HG03135 (cell line): ENCODE results near the gene TUBAL3.

Experiments used
- ATAC-seq: cut with Tn5 transposase; IDR thresholded peaks from one replicate; pipeline ENCODE4 v1.9.1; 2021; ENCODE audit warnings: mild to moderate bottlenecking, moderate library complexity; ENCODE audit not compliant: unreplicated experiment

The TUBAL3 gene

GRCh38 chr10:5343979-5344378, 60.6 kb downstream of the TUBAL3 start:
- no peak for ATAC-seq

- ATAC-seq = no peak
Observed at GRCh38 chr10:5343561-5343960, 61.1 kb downstream of the TUBAL3 start.
